Stomach (tissue), 9 donors: Measurements from ENCODE around the gene NPAS3. TPM values are rescaled to one million over a fixed set of nuclear protein-coding genes. Genes with fewer than 3 reads are reported as not detected.

ENCODE experiments used
- DNase-seq, 2 donors: peaks; one replicate each; pipeline versions ENCODE4 v3.0.0 to v3.0.0-alpha.2; 2013 to 2019
- H3K27ac ChIP-seq, 5 donors: fragments of 200-600 bp in 4 of 5; sonication (generic) in 4 of 5; one replicate each; pipeline ENCODE4 v1.5.1; 2013 to 2019; ENCODE audit warnings: mild to moderate bottlenecking in 1 of 5, moderate library complexity in 1 of 5
- H3K27me3 ChIP-seq, 3 donors: fragments of 200-600 bp; sonication (generic); one replicate each; pipeline ENCODE4 v1.5.1; 2017 to 2019; ENCODE audit warnings: mixed run types in 1 of 3
- H3K36me3 ChIP-seq, 4 donors: fragments of 200-600 bp; sonication (generic); 1 replicate in 3 of 4; 2 replicates in 1 of 4; pipeline ENCODE4 v1.5.1; 2016 to 2019
- H3K4me1 ChIP-seq, 4 donors: fragments of 200-600 bp; sonication (generic); one replicate each; pipeline ENCODE4 v1.5.1; 2016 to 2019
- H3K4me3 ChIP-seq, 4 donors: fragments of 200-600 bp; sonication (generic) in 3 of 4; one replicate each; pipeline ENCODE4 v1.5.1; 2016 to 2019; ENCODE audit warnings: mild to moderate bottlenecking in 1 of 4
- H3K9me3 ChIP-seq, 4 donors: fragments of 200-600 bp; sonication (generic); one replicate each; pipeline ENCODE4 v1.5.1; 2016 to 2019
- EP300 ChIP-seq: sonication (generic); formaldehyde crosslinking; IDR thresholded peaks from one replicate; pipeline ENCODE4 v1.6.1; 2017; ENCODE audit warnings: antibody characterized with exemption
- POLR2A ChIP-seq, 4 donors: fragments of 450-650 bp; IDR thresholded peaks; one replicate each; pipeline ENCODE4 v1.6.1; 2016; ENCODE audit warnings: antibody characterized with exemption in 4 of 4, control low read depth in 2 of 4, mild to moderate bottlenecking in 1 of 4, moderate library complexity in 1 of 4
- POLR2AphosphoS5 ChIP-seq, 3 donors: sonication (generic); formaldehyde crosslinking; IDR thresholded peaks; one replicate each; pipeline ENCODE4 v1.6.1; 2016; ENCODE audit warnings: antibody characterized with exemption in 3 of 3
- WGBS, 5 donors: extraction: QIAGEN DNeasy Blood & Tissue Kit in 3 of 5; methylation state at CpG; one replicate each; pipeline versions ENCODE4 v1.1.5 to v1.1.7; 2013 to 2018; 5-methylcytosine and 5-hydroxymethylcytosine counted together
- intact Hi-C: fragments of 100-400 bp; cut with DNase I; formaldehyde crosslinking; loops from one replicate; pipeline ENCODE4 v1.15.1; 2023; ENCODE audit warnings: low total_unique reads
- polyA plus RNA-seq, 3 donors: library from polyadenylated mRNA; stranded (reverse); fragments of 200-250 nt; gene quantifications; one replicate each; pipeline ENCODE4 v1.2.3, GENCODE V29; 2013
- total RNA-seq, 5 donors: library from RNA; depleted of rRNA; stranded (reverse); fragments of >200 nt; gene quantifications; one replicate each; pipeline versions ENCODE4 v1.1.0 to v1.2.3, GENCODE V29; 2014 to 2016
- TF ChIP-seq, protein P1 (sequence below), 7 experiments: fragments of 450-650 bp in 4 of 7; fragments of 200-600 bp in 3 of 7; sonication (generic) in 3 of 7; IDR thresholded peaks; one replicate each; pipeline ENCODE4 v1.5.1; 2016 to 2019; ENCODE audit warnings: antibody characterized with exemption in 7 of 7, control low read depth in 2 of 7, mild to moderate bottlenecking in 1 of 7
- donor health status: healthy with polysubstance abuse.
- donor health status: Bipolar disorder and iron deficiency.
- donor health status: healthy.

Gene NPAS3
- total and polyA plus RNA-seq, 8 donors: under 0.01 to 7.9 (median 0.76) TPM; not detected in 1

GRCh38 chr14:33573301-33573880 lies 634.7 kb downstream of the NPAS3 start:
- Histone ChIP-seq H3K27ac (no peak overlapping the region), H3K9me3 (no peaks in the 10 kb centered on the region), H3K4me1 (peaks cover 0 to 10% (median 3%) of the 10 kb centered on the region in 4 donors), H3K4me3 (no peak overlapping the region), H3K36me3 (no peaks in the 10 kb centered on the region), H3K27me3 (no peaks in the 10 kb centered on the region)
- WGBS, 5 donors: 90 to 95% (median 91%) methylated on average over 3 of the region's 3 CpGs
- TF ChIP-seq POLR2AphosphoS5 (IDR thresholded peaks at IDR 0.05) (no peak), EP300 (no peak), POLR2A (IDR thresholded peaks at IDR 0.05) (no peak)
- TF ChIP-seq, protein P1, sequence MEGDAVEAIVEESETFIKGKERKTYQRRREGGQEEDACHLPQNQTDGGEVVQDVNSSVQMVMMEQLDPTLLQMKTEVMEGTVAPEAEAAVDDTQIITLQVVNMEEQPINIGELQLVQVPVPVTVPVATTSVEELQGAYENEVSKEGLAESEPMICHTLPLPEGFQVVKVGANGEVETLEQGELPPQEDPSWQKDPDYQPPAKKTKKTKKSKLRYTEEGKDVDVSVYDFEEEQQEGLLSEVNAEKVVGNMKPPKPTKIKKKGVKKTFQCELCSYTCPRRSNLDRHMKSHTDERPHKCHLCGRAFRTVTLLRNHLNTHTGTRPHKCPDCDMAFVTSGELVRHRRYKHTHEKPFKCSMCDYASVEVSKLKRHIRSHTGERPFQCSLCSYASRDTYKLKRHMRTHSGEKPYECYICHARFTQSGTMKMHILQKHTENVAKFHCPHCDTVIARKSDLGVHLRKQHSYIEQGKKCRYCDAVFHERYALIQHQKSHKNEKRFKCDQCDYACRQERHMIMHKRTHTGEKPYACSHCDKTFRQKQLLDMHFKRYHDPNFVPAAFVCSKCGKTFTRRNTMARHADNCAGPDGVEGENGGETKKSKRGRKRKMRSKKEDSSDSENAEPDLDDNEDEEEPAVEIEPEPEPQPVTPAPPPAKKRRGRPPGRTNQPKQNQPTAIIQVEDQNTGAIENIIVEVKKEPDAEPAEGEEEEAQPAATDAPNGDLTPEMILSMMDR (IDR thresholded peaks at IDR 0.05): no peak
- intact Hi-C loops: no loop called here
- DNase-seq: no peak

- no peak overlapping the region for H3K4me3 ChIP-seq
- no peak for DNase-seq
- 72 to 87% (median 83%) methylated on average over 7 of the region's 7 CpGs for WGBS, 5 donors
- no peaks in the 10 kb centered on the region for H3K27me3 ChIP-seq
- H3K4me1 ChIP-seq: peaks cover 0 to 10% (median 3%) of the 10 kb centered on the region in 4 donors
- intact Hi-C loops: no loop called here
- no peak overlapping the region for H3K27ac ChIP-seq
- H3K36me3 ChIP-seq: no peaks in the 10 kb centered on the region
- H3K9me3 ChIP-seq: no peaks in the 10 kb centered on the region
- no peak for TF ChIP-seq POLR2A (IDR thresholded peaks at IDR 0.05)
- TF ChIP-seq, protein P1 (IDR thresholded peaks at IDR 0.05): no peak
- TF ChIP-seq EP300: no peak
- no peak for TF ChIP-seq POLR2AphosphoS5 (IDR thresholded peaks at IDR 0.05)
These were observed 637.3 kb downstream of the NPAS3 start for GRCh38 chr14:33576014-33576413.

DNA sequence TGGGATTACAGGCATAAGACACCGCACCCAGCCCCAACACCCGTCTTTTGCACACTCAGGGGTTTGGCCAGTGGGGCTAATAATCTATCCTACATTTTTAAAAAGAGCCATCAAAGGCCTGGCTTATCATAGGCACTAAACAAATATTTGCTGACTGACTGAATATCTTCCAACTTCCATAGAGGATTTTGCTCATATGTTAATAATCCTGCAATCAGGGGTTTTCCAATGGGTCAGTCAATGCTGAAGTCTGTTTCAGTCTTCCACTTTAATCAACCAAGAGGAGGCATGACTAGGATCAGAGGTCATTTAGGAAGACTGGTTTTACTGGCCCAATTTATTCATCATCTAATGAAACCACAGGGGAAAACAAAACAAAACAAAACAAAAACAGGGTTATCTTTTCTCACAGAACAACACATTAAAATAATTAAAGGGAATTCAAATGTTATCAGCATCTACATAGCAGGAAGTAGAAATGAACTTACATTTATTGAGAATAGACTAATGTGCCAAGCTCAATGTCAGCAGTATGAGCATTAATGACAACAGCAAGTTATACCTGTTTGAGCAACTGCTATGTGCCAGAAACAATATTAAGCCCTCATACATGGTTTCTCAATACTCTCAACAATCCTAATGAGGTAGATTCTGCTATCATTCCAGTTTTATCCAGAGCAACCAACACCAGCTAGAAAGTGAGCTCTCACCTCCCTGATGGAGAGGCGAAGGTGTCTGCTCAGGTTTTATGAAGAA lies 640.0 kb downstream of the NPAS3 start:
- intact Hi-C loops: no loop called here
- WGBS, 5 donors: 51 to 75% (median 66%) methylated on average over 3 of the region's 3 CpGs
- Histone ChIP-seq H3K4me1 (peaks cover 0 to 10% (median 3%) of the 10 kb centered on the region in 4 donors), H3K27ac (no peak overlapping the region), H3K36me3 (no peaks in the 10 kb centered on the region), H3K4me3 (no peak overlapping the region), H3K27me3 (no peaks in the 10 kb centered on the region), H3K9me3 (no peaks in the 10 kb centered on the region)
- no peak for DNase-seq
- no peak for TF ChIP-seq POLR2AphosphoS5 (IDR thresholded peaks at IDR 0.05)
- TF ChIP-seq, protein P1 (IDR thresholded peaks at IDR 0.05): no peak
- no peak for TF ChIP-seq POLR2A (IDR thresholded peaks at IDR 0.05)
- no peak for TF ChIP-seq EP300

DNA sequence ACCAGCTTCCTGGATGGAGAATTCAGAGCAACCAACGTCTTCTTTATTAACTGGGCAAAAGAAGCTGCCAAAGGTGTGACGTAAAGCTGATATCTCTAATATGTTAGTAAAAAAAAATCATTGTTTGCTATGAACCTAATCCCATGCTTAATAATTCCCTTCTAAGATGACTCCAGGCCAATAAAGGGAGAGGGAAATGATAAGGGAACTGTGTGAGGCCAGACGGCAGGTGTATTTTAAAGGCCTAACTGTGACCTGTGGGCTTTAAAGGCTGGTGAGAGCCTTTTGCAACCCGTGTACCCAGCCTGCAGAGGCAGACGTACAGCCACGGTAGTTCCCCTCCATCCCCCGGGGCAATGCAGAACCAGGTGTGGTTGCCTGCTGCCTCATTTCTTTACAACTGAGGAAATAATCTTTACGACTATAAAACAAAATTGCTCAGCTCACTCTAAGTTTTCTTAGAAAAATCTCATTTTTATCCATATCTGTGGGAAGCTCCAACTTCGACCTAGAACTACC lies 641.6 kb downstream of the NPAS3 start:
- Histone ChIP-seq H3K36me3 (no peaks in the 10 kb centered on the region), H3K4me3 (no peak overlapping the region), H3K4me1 (peaks cover 0 to 10% (median 3%) of the 10 kb centered on the region in 4 donors), H3K9me3 (no peaks in the 10 kb centered on the region), H3K27ac (no peak overlapping the region), H3K27me3 (no peaks in the 10 kb centered on the region)
- WGBS, 5 donors: 35 to 53% (median 44%) methylated on average over 9 of the region's 9 CpGs
- intact Hi-C loops: no loop called here
- no peak for TF ChIP-seq EP300
- TF ChIP-seq POLR2AphosphoS5 (IDR thresholded peaks at IDR 0.05): peak in 1 of 3 donors; percentile 36
- TF ChIP-seq POLR2A (IDR thresholded peaks at IDR 0.05): no peak
- TF ChIP-seq, protein P1 (IDR thresholded peaks at IDR 0.05): no peak
- DNase-seq: no peak
